HepG2 (cell line): ENCODE results near the gene FAM25A.
"Not testable (repeated sequence)": the region's sequence is repeated elsewhere in the genome, so short reads cannot be mapped to it uniquely, and the experiment has no call there.

Experiments
- ARID2 ChIP-seq: sonication (generic); formaldehyde crosslinking; IDR thresholded peaks from 2 replicates; pipeline ENCODE4 v1.8.1; 2022; ENCODE audit warnings: mild to moderate bottlenecking, missing genetic modification reagents, borderline replicate concordance
- CREB1 ChIP-seq, 2 experiments: fragments of 450-650 bp in 1 of 2; IDR thresholded peaks; 2 replicates each; pipeline ENCODE4 v1.6.1; 2016 to 2017; ENCODE audit warnings: control low read depth in 1 of 2, mild to moderate bottlenecking in 1 of 2, missing compliant biosample characterization in 1 of 2, missing genetic modification characterization in 1 of 2
- CTCF ChIP-seq: sonication (generic); formaldehyde crosslinking; IDR thresholded peaks from 2 replicates; pipeline ENCODE4 v1.5.0; 2020; ENCODE audit warnings: mild to moderate bottlenecking, missing genetic modification reagents, moderate library complexity
- DNMT3B ChIP-seq: conservative IDR thresholded peaks from 2 replicates; pipeline ENCODE4 v1.6.1; 2016; ENCODE audit warnings: missing biosample characterization, control low read depth
- EEA1 ChIP-seq: sonication (generic); formaldehyde crosslinking; IDR thresholded peaks from 2 replicates; pipeline ENCODE4 v1.5.1; 2020; ENCODE audit warnings: mild to moderate bottlenecking, missing genetic modification reagents, borderline replicate concordance
- FOXK2 ChIP-seq: fragments of 450-650 bp; IDR thresholded peaks from 2 replicates; pipeline ENCODE4 v1.6.1; 2016
- MYNN ChIP-seq: sonication (generic); formaldehyde crosslinking; IDR thresholded peaks from 2 replicates; pipeline ENCODE4 v1.4.0; 2020; ENCODE audit warnings: mild to moderate bottlenecking, low read depth, missing genetic modification reagents
- POLR2A ChIP-seq, 2 experiments: IDR thresholded peaks; 2 replicates each; pipeline ENCODE4 v1.6.1; 2011; ENCODE audit warnings: low read depth in 2 of 2, low read length in 2 of 2, mild to moderate bottlenecking in 1 of 2, moderate library complexity in 1 of 2; ENCODE audit not compliant: insufficient read depth in 1 of 2
- RERE ChIP-seq: IDR thresholded peaks from 2 replicates; pipeline ENCODE4 v1.6.1; 2016; ENCODE audit warnings: low read depth, missing genetic modification reagents, missing compliant biosample characterization
- TCF7 ChIP-seq: sonication (generic); IDR thresholded peaks from 2 replicates; pipeline ENCODE4 v1.6.1; 2016; ENCODE audit warnings: antibody characterized with exemption, low read depth
- ZNF280B ChIP-seq: sonication (generic); formaldehyde crosslinking; IDR thresholded peaks from 2 replicates; pipeline ENCODE4 v1.5.0; 2020; ENCODE audit warnings: missing genetic modification reagents, mild to moderate bottlenecking, borderline replicate concordance
- ZNF318 ChIP-seq: sonication (generic); formaldehyde crosslinking; IDR thresholded peaks from 2 replicates; pipeline ENCODE4 v1.4.0; 2020; ENCODE audit warnings: mild to moderate bottlenecking, missing genetic modification reagents
- TF ChIP-seq, protein P1 (sequence below): sonication (generic); formaldehyde crosslinking; IDR thresholded peaks from 2 replicates; pipeline ENCODE4 v1.9.0; 2021; ENCODE audit warnings: missing genetic modification reagents, borderline replicate concordance

- TF ChIP-seq ZNF280B (CRISPR knock-in tag); EEA1; ZNF318 (CRISPR knock-in tag); TCF7; POLR2A (IDR thresholded peaks at IDR 0.05; ENCODE audit: insufficient read depth in 1 of 2, low read depth in 2 of 2, low read length in 2 of 2); CTCF (CRISPR knock-in tag); CREB1 (IDR thresholded peaks at IDR 0.05); CREB1 (CRISPR knock-in tag; IDR thresholded peaks at IDR 0.05); FOXK2; RERE (CRISPR knock-in tag); ARID2 (CRISPR knock-in tag); MYNN (CRISPR knock-in tag); DNMT3B (CRISPR knock-in tag): not testable (repeated sequence)
- TF ChIP-seq, protein P1, sequence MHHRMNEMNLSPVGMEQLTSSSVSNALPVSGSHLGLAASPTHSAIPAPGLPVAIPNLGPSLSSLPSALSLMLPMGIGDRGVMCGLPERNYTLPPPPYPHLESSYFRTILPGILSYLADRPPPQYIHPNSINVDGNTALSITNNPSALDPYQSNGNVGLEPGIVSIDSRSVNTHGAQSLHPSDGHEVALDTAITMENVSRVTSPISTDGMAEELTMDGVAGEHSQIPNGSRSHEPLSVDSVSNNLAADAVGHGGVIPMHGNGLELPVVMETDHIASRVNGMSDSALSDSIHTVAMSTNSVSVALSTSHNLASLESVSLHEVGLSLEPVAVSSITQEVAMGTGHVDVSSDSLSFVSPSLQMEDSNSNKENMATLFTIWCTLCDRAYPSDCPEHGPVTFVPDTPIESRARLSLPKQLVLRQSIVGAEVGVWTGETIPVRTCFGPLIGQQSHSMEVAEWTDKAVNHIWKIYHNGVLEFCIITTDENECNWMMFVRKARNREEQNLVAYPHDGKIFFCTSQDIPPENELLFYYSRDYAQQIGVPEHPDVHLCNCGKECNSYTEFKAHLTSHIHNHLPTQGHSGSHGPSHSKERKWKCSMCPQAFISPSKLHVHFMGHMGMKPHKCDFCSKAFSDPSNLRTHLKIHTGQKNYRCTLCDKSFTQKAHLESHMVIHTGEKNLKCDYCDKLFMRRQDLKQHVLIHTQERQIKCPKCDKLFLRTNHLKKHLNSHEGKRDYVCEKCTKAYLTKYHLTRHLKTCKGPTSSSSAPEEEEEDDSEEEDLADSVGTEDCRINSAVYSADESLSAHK (CRISPR knock-in tag): not testable (repeated sequence)
Measured at GRCh38 chr10:87009134-87009696, 10.9 kb upstream of the FAM25A start.
